Keratinocyte (primary cell): ENCODE measurements around the gene ADI1.
"Not testable (repeated sequence)": the region's sequence is repeated elsewhere in the genome, so short reads cannot be mapped to it uniquely, and the experiment has no call there.

Experiments
- CTCF ChIP-seq, 3 experiments: IDR thresholded peaks in 1 of 3; conservative IDR thresholded peaks in 1 of 3; optimal IDR thresholded peaks in 1 of 3; 2 replicates in 2 of 3; 3 replicates in 1 of 3; pipeline versions ENCODE3 to v1.5.1; 2011; ENCODE audit warnings: low read length in 3 of 3, mild to moderate bottlenecking in 3 of 3, moderate library complexity in 2 of 3, control low read depth in 1 of 3, inconsistent platforms in 1 of 3; ENCODE audit not compliant: insufficient read depth in 2 of 3; ENCODE audit errors: extremely low read depth in 1 of 3
- EZH2 ChIP-seq: IDR thresholded peaks from one replicate; pipeline ENCODE4 v1.6.1; 2012; ENCODE audit warnings: inconsistent platforms, mild to moderate bottlenecking, low read length, moderate library complexity

GRCh38 chr2:3454005-3454404, 65.3 kb downstream of the ADI1 start:
- not testable (repeated sequence) for TF ChIP-seq CTCF (optimal IDR thresholded peaks at IDR 0.05 in 1 of 3, IDR thresholded peaks at IDR 0.05 in 1 of 3, conservative IDR thresholded peaks at IDR 0.05 in 1 of 3; ENCODE audit: extremely low read depth in 1 of 3, insufficient read depth in 2 of 3, low read length in 3 of 3); EZH2
